Measurements from ENCODE around the gene CBL. TPM values are rescaled to one million over a fixed set of nuclear protein-coding genes. Genes with fewer than 3 reads are reported as not detected.
"Not testable (repeated sequence)": the region's sequence is repeated elsewhere in the genome, so short reads cannot be mapped to it uniquely, and the experiment has no call there.

The CBL gene
- total RNA-seq, result 10.9 TPM

DNA sequence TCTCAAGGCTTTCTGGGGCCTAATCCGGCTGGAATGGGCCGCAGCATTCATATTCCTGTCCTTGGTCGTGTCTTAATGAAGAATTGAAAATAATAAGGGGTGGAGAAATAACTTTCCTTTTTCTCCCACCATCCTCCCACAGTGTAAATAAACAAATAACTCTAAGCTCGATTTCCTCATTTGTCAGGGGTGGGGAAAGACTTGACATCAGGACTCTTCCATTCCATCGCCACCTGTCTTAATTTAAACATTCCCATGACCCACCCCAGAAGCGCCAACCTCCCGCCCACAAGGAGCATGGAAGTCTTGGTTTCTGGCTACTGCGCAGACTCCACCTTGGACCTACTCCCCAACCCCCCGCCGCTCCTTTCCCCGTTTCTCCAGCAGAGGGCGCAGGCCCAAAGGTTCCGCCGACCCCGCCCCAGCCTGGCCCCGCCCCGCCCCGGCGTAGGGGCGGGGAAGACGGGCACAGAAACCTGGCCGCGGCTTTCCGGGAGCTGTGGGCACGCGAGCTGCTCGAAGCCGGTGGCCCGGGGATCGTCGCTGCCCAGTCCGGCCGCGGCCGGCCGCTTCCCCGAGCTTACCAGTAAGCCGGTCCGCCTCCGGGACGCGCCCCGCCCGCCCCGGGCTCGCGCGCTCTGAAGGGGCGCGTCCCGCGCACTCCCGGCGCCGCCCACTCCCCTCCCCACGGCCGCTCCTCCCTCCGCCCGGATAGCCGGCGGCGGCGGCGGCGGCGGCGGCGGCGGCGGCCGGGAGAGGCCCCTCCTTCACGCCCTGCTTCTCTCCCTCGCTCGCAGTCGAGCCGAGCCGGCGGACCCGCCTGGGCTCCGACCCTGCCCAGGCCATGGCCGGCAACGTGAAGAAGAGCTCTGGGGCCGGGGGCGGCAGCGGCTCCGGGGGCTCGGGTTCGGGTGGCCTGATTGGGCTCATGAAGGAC, at the start of gene CBL:
Gene CBL, plus strand, starts transcription at position 766 of the 937 bp plus-strand sequence. Its CDS starts 79 bp downstream, at position 845.
- DNase-seq, result peak; percentile 93

DNA sequence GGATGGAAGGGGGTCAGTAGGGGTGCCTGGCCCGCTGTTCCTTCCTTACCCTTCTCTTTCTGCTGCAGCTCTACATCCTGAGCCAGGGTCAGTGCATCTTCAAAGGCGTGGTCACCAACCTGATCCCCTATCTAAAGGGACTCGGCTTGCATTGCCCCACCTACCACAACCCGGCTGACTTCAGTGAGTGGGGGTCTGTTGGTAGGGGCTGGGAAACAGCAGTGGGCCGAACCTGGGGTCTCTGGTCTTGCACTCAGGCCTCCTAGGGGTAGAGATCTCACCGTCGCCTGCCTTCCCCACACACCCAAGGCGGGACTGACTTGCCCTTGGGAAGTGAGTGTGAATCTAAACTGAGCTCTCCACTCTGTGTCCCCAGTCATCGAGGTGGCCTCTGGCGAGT, 49.6 kb upstream of the CBL start:
- no peak for DNase-seq

GRCh38 chr11:119157063-119157462, 49.1 kb upstream of the CBL start:
- no peak for DNase-seq

DNA sequence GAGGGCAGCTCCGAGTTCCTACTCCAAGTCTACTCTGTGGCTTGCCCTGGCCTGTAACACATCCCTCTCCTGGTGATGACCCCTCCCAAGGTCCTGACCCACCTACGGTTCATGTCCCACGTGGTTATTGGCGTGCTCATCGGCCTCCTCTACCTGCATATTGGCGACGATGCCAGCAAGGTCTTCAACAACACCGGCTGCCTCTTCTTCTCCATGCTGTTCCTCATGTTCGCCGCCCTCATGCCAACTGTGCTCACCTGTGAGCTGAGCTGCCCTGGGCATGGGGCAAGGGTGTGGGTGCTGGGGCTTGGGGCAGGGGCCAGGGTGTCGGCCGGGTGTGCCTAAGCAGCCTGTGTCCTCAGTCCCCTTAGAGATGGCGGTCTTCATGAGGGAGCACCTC, 47.7 kb upstream of the CBL start:
- DNase-seq, result no peak

- DNase-seq, result no peak
These were observed 46.0 kb upstream of the CBL start for GRCh38 chr11:119160151-119160550.

DNA sequence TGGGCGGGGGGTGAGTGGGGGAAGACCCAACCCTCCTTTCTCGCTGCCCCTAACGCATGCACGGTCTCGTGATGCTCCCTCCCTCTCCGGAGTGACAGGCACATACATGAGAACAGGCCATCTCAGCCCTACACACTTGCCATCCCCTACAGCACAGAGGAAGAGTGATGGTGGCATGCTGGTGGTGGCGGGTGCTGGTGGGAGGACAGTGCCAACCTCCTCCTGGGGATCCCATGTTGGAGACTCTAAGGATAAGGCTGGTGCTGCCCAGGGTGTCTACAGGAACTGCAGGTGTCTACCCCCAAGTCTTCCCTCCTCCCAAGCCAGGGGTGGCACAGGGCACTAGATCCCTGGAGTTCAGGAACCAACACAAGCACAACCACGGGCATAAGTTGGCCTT, 44.3 kb upstream of the CBL start:
- DNase-seq, result no peak

DNA sequence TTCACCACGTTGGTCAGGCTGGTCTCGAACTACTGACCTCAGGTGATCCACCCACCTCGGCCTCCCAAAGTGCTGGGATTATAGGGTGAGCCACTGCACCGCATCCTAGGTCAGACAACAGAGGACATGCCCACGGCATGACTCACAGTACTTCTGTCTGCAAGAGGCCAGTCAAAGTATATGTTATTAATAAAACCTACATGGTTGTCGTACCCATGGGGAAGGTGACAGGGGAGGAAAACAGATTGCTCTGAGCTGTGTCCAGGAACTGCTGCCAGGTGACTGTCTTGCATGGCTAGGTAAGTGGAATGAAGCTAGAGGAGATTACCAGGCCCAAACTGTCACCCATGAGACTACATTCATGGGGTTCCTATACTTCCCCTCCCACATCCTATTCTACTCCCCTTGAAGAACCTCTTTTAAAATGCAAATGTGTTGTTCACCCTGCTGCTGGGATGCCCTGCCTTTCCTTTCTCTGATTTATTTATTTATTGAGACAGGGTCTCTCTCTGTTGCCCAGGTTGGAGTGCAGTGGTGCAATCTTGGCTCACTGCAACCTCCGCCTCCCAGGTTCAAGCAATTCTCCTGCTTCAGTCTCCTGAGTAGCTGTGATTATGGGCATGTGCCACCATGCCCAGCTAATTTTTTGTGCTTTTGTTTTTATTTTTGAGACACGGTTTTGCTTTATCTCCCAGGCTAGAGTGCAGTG, 39.6 kb upstream of the CBL start:
- DNase-seq, result no peak

- not testable (repeated sequence) for DNase-seq
These were observed 39.1 kb upstream of the CBL start for GRCh38 chr11:119167077-119167458.

GRCh38 chr11:119167933-119168332, 38.2 kb upstream of the CBL start:
- no peak for DNase-seq

DNA sequence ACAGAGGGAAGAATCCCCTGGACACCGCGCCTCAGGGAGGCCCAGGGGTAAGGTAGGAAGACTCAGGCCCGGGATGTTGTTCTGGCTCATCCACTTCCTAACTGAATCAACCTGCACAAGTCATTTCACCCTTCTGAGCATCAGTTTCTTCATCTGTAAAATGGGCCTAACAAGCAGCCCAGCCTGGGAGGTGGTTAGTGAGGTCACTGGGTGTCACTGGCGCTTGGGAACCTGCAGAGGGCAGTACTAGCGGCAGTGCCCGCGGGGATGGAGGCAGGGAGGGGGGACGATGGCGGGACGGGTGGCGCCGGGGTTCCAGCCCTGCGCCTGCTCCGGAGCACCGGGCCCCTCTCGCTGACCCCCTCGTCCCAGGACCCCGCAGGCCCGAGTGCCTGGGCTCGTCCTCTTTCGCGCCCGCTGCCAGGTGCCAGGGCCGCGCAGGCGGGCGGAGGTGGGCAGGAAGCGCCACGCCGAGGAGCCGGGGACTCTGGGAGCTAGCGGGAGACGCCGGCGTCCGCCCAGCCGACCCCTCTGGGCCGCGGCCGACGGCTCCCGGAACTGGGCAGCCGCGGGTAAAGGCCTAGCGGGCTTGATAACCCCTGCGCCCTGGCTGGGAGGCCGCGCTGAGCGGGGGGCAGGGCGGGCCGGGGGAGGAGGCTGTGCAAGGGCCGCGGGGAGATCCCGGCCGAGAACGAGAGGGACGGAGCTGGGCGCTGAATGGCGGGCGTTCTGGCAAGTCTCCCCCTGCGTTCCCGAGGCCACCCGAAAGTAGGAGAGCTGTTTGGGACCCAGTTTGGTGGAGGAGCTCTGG, 37.5 kb upstream of the CBL start, which contains the start of gene NLRX1:
Gene NLRX1, plus strand, starts transcription at position 255 of the 811 bp plus-strand sequence. CDS start 2,679 bp downstream, outside the sequence.
- DNase-seq, result peak; percentile 87

- DNase-seq, result no peak
These were observed 36.8 kb upstream of the CBL start for GRCh38 chr11:119169282-119169719.

DNA sequence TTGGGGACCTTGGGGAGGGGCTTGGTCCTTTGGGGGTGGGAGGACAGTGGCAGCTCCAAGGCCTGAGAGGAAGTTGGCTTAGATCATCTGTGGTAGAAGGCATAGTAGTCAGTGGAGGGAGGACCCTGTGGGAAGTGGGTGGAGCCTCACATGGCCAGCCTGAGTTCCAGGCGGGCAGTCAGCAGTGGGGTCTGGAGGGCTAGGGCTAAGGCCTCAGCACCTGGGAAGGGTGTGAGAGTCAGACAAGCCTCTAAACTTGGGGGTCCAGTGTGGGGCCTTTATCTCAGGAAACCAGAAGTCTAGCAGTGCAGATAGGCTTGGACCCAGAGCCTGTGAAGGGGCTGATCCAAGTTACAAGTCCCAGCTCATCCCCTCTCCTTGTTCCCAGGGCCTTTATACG, 33.6 kb upstream of the CBL start:
- no peak for DNase-seq

DNA sequence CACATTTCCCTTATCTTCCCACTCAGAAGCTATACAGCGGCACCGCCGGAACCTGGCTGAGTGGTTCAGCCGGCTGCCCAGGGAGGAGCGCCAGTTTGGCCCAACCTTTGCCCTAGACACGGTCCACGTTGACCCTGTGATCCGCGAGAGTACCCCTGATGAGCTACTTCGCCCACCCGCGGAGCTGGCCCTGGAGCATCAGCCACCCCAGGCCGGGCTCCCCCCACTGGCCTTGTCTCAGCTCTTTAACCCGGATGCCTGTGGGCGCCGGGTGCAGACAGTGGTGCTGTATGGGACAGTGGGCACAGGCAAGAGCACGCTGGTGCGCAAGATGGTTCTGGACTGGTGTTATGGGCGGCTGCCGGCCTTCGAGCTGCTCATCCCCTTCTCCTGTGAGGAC, 32.7 kb upstream of the CBL start:
- no peak for DNase-seq

DNA sequence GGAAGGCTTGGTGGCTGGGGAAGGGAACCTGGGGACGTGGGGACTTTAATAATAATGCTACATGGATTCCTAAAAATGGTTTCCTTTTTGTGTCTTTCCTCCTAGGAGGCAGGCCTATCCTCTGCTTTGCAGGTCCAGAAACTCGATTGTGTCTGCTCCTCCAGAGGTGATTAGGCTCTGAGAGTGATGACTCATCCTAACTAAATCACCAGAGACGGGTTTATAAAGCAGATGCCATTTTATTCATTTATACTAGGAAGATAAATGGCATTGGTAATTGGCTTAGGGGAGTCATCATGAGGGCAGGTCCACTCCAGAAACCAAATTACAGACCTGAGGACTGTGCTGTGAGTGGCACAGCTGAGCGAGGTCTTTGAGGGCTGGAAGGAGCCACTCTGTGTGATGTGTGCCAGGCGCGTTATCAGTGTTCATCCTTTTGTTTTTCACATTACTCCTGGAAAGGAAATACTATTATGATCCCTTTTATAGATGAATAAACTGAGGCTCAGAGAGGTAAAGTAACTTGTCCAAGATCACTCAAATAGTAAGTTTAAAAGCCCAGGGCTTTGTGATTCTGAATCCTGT, 30.6 kb upstream of the CBL start:
- DNase-seq, result no peak

DNA sequence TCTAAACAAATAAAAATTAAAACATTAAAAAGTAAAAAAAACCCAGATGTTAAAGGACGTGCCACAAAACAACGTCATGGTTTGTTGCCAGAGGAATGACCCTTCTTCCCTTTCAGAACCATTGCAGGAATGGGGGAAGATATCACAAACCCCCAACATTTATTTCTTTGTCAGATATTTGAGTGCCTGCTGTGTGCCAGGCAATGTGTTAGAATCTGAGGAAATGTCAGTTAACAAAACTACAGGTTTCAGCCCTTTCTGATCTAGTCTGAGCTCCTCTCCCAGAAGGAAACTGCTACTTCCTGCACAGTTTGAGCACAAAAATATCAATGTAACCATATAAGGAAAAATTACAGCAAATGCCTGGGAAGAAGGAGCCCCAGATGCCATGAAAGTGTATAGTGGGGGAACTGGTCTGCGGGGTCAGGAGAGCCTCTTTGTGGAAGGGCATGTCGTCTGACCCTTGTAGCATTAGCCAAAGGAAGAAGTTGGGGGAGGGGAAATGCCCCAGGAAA, 27.9 kb upstream of the CBL start:
- DNase-seq, result no peak

DNA sequence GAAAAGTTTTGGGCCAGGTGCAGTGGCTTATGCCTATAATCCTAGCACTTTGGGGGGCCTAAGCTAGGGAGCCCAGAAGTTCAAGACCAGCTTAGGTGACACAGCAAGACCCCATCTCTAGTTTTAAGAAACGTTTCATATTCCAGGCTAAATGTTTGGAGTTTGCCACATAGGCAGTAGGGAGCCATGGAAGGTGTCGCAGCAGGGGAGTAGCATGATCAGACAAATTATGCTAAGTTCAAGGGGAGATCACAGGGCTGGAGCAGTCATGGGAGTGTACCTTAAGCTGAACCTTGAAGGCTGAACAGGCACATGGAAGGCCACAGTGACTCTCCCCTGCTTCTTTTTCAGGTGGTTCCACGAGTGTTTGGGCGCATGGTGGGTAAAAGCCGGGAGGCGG, 26.8 kb upstream of the CBL start:
- DNase-seq, result no peak

- no peak for DNase-seq
These were observed 26.2 kb upstream of the CBL start for GRCh38 chr11:119179983-119180382.

- no peak for DNase-seq
These were observed 25.1 kb upstream of the CBL start for GRCh38 chr11:119180729-119181676.

GRCh38 chr11:119181677-119182412, 24.3 kb upstream of the CBL start:
- DNase-seq, result no peak

- DNase-seq, result not testable (repeated sequence)
These were observed 21.7 kb upstream of the CBL start for GRCh38 chr11:119184399-119184798.

All from skin of body (tissue), 2 donors.